Activated CD8-positive, alpha-beta memory T cell treated with anti-CD3 and anti-CD28 coated beads for 1 hour (primary cell): ENCODE data around the gene TBC1D10A.
A peak's percentile ranks its signal among the peaks of the same experiment; 100 is the strongest.

Experiments used
- DNase-seq, 2 donors: peaks; one replicate each; pipeline ENCODE4 v3.0.0-alpha.2; 2020; ENCODE audit warnings: low read depth in 1 of 2; ENCODE audit errors: extremely low read depth in 1 of 2

The TBC1D10A gene

DNA sequence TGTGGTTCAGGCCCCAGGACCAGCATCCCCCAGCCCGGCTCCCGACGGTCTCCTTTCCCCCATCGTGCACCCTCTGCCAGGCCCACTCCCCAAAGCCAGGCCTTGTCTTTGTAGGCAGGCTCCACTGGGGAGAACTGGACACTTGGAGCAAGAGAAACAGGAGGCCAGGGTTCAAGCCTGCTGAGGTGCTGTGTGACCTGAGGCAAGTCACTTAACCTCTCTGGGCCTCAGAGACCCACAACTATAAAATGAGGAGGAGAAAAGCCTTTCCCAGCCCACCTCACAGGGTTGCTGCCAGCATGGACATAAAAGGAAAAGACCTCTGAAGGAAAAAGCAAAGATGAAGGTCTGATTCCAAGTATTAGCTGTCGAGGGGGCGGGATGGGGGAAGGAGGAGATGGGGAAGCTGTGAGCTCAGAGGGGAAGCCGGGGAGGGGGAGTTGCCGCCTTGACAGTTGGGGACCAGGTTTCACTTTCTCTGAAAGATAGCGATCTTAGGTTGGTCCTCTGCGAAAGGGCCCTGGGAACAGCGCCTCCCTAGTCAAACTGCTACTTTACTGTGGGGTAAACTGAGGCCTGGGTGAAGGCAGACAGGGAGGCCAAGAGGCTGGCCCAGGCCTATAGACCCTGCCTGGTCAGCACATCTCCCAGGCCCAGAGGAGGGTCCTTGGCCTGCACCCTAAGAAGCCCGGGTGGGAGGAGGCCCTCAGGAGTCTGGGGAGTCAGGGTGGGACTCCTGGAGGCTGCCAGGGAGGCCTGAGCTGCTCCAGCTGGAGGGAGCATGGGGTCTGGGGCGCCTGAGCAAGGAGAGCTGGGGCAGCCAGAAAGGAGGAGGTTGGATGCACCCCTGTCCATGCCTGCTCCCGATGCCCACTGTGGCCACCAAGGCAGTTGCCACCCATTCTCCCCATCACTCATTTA, 59.1 kb downstream of the TBC1D10A start:
- DNase-seq = no peak

DNA sequence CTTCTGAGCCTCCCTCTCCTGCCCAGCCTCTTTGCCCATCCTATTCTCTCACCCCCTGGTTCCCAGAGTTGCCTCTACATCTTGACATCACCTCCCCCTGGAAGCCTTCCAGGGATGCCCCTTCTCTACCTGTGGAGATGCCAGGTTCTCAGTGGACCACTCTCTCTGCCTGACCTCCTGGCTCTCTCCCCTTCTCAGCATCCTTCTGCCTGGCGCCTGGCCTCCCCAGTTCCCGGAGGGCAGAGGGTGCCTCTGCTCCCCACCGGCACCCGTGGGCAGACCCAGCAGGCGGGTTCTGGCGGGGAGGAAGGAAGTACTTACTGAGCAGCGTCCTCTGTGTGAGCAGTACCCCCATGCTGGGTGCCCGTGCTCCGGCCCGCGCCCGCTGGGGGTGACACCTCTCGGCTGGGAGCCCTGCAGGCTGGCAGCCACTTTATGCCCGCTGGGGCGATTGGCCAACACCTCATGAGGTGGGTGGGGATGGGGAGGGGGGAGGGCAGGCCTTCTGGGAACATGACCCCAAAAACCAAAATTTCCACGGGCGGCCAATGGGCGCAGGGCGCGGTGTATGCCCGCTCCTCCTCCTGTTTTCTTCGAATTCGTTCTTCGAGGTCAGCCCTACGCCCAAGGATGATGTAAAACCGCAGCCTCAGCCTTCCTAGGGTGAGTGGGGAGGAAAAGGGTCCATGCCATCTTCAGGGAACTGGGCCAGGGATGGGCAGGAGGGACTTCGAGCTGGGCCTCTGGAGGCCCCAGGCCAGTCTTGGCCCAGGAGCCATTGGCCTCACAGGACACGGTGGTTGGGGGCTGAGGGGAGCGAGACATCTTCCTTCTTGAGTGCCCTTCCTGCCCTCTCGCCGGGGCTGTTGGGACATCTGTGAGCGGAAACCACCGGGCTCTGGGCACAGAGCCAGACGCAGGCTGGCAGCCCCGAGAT, 60.0 kb downstream of the TBC1D10A start, which contains the start of gene OSM:
Gene OSM (minus strand): TSS at position 407 of the 937 bp plus-strand sequence. CDS start 52 bp downstream, at position 355.
- peak in 1 of 2 donors; percentile 52 for DNase-seq

DNA sequence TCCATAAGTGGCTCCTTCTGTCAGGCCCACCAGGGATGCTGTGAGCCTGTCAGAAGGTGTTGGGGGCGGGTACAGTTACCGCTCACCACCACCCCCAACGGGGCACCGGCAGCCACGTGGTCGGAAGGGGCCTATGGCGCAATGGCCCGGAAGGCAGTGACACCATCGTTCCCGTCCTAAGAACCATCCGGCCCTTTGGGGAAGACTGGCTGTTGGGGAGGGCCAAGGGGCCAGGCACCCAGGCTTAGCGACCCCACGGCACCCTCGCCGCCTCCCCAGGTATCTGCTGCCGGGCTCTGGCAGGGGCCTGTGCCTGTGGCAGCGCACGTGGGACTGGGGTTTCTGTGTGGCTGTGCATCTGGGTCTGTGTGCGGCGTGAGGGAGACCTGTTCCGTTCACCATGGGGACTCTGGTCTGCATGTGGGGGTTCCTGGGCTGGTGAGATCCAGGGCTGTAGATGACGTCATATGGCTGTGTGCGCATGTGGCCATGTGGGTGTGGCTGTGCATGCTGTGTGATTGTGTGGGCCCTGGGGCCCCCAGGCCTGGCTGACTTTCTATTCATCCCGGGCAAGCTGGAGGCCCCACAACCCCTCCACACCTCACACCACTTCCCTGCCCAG, 60.8 kb downstream of the TBC1D10A start:
- DNase-seq = peak; percentile 68 to 69

DNA sequence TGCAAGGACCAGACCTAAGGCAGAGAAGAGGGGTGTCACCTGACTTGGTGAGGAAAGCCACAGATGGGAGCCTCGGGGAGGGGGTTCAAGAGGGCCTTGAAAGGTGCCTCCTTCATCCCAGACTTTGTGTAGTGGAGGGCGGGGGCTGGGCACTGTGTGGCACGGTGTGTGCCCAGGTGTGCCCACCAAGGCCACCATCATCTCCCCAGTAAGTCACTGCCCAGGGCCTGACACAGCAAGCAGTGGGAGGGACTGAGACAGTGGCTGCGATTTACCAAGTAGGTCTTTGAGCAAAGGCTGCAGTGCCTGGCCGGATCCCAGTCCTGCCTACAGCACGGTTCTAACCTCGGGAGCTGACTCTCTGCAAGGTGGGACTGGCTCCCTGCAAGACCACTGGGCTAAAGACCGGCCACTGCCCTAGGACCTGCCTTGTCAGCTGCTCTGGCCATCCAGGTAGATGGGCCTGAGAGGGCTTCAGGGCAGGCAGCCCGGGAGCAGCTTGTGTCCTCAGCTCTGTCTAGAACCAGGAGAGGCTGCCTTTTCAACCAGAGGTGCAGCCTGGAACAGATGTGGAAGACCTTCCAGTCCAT, 61.5 kb downstream of the TBC1D10A start:
- DNase-seq = no peak

DNA sequence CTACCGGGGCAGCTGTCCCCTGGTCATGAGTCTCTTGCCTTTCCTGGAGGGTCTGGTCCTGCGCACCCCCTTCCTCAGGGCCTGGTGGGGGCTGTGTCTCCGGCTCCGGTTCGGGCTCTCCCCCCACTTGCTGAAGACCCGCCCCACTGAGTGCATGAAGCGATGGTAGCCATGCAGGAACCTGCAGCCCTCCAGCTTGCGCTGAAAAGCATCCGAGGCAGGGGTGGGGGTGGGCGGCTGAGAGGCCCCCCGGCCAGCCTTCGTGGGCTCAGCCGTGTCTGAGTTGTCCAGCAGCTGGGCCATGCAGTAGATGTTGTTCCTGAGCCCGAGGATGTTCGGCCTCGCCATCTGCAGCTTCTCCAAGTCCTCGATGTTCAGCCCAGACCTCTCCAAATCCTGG, 62.9 kb downstream of the TBC1D10A start:
- no peak for DNase-seq

DNA sequence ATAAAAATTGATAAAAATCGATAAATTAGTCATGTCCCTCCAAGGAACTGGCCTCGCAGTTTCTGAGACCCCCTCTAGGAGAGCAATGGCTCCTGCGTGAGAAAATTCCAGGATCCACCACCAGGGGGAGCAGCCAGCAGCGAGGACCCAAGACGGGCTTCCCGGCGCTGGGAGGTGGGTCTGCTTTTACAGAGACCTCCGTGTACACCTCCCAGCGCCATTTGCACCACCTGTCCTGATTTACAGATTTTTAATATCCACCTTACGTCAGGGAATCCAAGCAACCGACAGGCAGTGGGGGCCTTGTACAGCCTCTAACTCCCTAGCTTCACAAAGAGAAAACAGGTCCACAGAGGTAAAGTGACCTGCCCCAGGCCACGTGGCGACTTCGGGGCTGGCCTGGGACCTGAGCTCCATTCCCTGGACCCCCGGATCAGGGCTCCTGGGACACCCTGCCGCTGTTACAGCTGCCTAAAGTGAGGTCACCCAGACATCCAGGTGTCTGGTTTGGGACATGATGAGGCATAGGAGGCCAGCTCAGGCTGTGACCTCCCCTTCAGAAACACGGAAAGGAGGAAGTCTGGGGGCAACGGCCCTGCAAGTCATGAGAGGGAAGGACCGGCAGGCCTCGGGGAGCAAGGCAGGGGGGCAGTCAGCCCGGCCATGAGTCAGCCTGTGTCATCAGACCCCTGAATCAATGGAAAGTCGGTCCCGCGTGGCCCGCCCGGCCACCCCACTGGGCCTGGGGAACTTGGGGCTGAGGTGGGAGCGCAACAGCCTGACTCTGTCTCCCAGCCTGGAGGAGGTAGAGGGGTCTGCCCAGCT, 63.6 kb downstream of the TBC1D10A start:
- DNase-seq = peak; percentile 58 to 74

DNA sequence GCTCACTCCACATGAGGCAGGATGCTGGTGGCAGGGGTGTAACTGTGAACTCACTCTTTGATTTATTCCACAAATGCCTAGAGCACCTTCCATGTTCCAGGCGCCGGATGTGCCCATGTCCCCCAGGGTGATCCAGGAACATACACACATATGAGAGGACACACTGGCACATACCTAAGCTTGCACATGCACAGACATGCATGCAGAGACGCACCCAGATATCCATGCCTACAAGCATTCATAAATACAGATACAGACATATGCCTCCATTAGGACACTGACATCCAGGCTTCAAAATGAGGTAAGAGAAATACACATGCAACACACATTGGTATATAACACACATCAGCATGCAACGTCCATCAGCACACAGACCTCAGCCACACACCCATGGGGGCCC, 64.6 kb downstream of the TBC1D10A start:
- DNase-seq = no peak

DNA sequence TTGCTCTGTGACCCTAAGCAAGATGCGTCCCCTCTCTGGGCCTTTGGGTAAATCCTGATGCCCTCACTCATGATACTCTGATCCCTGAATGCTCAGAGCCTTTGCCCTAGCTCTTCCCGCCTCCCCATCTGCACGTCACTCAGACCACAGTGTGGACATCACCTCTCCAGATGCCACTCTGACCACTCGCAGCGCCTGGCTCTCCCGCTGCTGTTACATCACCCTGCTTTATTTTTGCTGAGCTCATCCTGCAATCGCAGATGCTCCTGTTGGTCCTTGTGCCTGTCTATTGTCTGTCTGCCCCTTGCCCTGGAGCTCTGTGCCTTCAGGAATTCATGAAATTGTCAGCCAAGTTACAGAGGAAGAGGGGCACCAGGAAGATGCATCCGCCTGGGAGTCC, 65.6 kb downstream of the TBC1D10A start:
- no peak for DNase-seq

DNA sequence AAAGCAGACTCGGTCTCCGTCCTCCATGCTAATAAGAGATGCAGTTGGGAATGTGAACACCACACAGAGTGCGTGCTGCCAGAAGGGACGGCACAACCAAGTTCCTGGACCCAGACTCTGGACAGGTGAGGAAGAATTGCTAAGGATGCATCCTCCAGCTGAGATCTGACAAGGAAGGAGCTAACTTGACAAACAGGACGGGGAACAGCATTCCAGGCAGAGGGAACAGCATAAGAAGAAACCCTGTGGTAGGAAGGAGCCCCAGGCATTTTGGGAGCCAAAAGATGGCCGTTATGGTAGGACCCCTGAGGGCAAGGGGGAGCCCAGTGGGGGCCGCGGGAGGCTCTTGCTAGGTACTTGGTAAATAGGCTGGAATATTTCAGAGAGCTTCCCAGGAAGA, 66.1 kb downstream of the TBC1D10A start:
- no peak for DNase-seq

DNA sequence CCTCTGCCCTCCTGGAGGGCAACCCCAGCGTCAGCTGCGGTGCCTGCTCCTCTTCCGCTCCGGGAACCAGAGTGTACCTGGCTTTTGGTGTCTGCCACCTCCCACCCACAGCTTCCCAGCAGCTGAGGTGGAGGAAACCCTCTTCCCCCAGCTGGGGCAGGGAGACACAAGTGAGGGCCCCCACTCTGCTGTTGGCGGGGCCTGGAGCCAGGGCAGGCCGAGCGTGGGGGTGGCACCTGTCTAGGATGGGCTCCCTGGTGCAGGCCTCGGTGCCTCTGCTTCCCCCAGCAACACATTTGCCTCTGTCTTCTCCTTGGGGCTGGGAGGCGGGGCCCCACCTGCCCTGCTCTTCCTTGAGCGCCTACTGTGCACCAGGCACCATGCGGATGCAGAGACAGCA, 66.5 kb downstream of the TBC1D10A start:
- no peak for DNase-seq

DNA sequence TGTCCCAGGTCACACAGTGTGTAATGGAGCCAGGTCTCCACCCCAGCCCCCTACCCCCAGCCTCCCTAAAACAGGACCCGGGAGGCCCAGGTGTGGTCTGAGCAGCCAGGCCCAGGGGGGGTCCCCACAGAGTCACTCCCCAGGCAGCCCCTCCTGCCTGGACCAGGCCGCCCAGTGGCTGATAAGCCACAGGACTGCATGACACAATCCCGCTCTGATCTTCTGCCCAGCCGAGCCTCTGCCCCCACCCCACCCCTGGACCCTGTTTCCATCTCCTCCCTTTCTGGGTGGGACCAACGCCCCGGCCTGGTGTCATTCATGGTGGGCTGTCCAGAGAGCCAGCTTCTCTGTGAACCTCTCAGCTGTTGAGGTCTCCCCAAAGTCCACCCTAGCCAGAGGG, 72.4 kb downstream of the TBC1D10A start:
- no peak for DNase-seq

DNA sequence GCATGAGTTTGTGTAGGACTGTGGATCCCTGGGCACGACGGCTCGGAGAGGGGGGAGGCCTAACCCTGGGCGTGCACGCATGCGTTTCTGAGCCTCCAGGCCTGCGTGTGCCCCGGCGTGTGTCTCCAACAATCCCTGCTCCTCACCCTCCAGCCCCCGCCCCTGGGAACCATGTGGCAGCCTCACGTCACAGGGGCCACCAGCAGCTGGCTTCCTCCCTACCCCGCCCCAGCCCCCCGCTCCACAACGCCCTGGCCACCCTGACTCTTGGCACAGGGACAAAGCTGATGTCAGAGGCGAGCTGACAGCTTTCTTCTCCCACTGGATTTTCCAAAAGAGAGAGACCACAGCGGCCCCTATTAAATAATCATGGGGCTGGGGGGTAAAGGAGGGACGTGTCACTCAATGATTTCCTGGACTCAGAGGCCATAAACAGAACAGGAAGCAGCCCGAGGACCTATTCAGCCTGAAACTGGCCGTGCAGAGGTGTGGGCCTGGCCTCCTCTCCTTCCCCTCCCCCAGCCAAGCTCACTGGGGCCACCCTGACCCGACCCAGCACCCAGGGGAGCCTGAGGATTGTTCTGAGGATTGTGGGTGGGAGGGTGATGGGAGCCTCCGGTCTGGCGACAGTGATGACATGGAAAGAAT, 73.4 kb downstream of the TBC1D10A start:
- no peak for DNase-seq

DNA sequence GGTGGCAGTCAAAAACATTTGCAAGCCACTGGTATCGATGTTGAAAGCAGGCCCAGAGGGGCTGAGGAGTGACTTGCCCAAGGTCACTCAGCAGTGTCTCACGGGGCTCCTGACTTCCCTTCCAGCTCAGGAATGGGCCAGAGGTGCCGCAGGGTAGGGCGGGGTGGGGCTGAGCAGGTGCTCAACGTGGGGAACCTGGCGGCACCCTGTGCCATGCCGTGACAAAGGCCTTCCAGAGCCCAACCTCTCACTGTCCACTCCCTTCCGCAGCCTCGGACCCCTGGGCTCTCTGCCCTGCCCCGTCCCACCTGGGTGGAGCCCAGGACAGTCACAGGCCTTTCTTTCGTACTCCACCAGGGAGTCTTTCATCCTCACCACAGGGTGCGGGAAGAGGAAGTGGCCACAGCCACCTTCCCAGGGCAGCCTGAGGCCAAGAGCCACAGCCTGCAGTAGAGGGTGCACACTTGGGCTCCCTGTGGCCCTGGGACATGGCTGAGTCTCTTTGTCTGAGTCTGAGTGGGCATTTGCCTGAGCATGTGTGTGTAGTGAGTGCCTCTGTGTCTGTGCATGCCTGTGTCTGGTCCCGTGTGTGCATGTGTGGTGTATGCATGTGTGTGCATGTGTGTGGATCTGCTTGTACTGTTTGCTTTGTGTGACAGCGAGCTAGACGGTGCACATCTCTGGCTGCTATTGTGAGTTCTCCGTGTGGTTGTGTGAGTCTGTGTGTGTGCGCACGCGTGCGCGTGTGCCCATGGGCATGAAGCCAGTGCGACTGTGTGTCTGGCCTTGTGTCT, 74.1 kb downstream of the TBC1D10A start:
- DNase-seq = no peak

DNA sequence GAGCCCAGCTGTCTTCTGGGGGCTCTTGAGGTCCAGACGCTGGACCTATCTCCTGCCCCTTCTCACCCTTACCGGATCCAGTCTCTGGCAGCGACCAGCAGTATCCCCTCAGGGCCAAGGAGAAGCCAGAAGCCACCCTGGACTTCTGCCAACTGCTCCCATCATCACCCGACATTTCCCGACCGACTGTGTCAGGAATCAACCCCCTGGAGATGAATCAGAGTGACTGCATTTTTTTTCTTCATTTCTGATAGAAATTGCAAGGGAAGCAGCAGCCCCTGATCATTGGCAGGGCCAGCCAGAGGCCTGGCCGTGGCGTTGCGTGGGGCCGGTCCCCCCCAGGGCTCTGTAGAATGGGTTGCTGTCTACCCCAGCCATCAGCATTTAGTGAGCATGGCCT, 75.0 kb downstream of the TBC1D10A start:
- DNase-seq = no peak

DNA sequence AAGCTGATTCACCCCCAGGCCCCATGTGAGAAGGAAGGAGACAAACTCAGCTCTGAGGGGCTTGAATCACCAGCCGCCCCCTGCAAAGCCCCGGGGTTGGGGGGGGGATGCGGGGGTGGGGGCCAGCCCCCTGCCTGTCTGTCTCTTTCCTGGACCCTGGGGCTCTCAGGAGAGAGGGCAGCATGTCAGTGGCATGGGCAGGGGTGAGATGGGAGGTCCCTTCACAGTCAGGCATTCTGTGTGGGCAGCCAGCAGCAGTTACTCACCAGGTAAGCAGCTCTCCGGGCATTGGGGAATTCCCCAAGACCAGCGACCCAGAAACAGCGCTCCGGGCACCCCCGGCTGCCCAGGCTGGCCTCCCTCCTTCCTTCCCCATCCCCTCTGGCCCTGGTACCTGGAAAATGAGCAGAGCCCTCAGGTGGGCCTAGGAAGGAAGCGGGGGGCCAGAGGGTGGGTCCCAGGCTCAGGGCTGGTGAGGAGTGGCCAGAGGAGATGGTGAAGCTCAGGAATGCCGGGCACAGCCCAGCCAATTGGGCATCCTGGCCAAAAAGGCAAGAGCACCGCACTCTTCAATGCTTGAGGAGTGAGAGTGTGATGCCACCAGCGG, 76.0 kb downstream of the TBC1D10A start:
- no peak for DNase-seq

DNA sequence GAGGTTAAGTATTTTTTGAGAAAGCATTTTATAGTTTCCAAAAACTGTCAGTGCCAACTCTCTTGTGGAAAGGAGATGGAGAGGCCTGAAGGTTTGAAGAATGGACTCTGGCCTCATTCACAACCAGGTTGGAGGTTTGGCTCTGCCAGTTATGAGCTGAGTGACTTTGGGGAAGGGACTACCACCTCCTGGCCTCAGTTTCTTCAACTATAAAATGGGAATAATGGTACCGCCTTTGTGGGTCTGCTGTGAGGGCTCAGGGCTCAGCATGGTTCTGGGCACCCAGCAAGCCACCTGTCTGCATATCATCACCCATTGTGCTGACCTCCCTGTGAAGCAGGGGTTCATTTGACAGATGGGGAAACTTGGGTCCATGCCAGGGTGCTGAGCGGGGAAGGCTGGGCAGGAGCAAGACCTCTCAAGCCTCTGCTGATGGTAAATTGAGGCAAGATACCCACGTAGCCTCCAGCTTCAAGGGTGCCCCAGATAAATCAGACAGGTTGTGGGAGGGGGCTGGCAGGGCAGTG, 76.6 kb downstream of the TBC1D10A start:
- no peak for DNase-seq

DNA sequence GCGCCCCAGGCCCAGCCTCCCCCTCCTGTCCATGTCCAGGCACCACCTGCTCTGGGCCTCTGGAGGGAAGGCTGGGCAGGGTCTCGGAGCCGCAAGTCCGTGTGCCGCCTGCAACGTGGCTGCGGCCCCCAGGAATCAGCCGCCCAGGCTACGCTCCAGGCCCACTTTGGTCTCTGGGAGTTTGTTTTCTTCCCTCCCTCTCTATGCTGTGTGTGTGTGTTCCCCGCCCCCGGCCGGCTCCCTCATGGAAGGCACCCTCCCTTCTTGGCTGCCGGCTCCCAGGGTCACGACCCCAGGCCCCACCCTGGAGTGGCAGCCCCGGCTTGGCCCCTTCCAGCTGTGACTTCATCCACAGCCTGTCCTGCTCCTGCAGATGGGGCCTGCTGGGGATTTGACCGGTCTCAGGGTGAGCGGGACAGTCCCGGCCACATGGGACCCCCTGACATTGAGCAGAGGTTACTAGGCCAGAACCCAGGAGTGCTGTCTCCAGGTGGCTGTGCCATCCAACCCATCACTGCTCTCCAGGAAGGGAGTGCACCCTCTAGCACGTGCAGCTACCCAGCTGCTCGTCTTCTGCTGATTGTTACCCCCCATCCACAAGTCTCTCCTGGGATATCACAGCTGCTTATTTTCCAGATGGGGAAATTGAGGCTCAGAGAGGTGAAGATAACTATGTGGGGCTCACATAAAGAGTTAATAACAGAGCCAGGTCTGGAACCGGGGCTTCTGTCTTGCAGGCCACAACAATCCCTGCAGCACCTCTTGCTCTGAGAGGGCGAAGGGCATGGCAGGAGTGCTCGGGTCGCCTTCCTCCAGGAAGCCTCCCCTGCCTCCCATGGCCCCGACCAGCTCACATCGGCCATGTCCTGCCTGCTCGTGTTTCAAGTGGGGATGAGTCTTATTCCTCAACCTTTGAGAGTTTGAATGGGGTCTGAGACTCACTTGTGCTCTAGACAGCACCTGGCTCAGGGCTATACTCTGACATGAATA, 77.4 kb downstream of the TBC1D10A start:
- DNase-seq = no peak
